IMR-90 (cell line): ENCODE measurements around the gene NUDCD3. TPM values are rescaled to one million over a fixed set of nuclear protein-coding genes. Genes with fewer than 3 reads are reported as not detected.

Source experiments
- ATAC-seq: fragments of 200-7000 bp; cut with Tn5 transposase; 2 replicates; pipeline ENCODE4 v1.9.1; 2020; ENCODE audit warnings: low read depth, mild to moderate bottlenecking, moderate library complexity
- BruUV-seq: library from RNA; stranded (reverse); fragments of 400-500 nt; replicated peaks from 2 replicates; lab custom pipeline; 2021; lab: Mats Ljungman, UMichigan
- CTCF ChIA-PET: fragments of 300-600 bp; formaldehyde crosslinking; extraction: SDS; loops from one replicate; lab custom pipeline; 2021; ENCODE audit warnings: antibody characterized with exemption; lab: Yijun Ruan, JAX
- POLR2A ChIA-PET: fragments of 300-600 bp; sonication (Branson Sonifier 250); formaldehyde crosslinking; loops from one replicate; lab custom pipeline; 2022; ENCODE audit warnings: antibody characterized with exemption; ENCODE audit not compliant: unreplicated experiment; lab: Charles Lee
- DNase-seq: peaks from one replicate; pipeline ENCODE4 v3.0.0; 2013
- H2AFZ ChIP-seq: replicated peaks from 2 replicates; pipeline ENCODE3; 2013; ENCODE audit warnings: low read length, mild to moderate bottlenecking; ENCODE audit not compliant: poor library complexity
- H2AK5ac ChIP-seq: 2 replicates; pipeline ENCODE4 v1.6.1; 2013; ENCODE audit warnings: low read depth, low read length, inconsistent platforms
- H2AK9ac ChIP-seq: replicated peaks from 2 replicates; pipeline ENCODE3; 2013; ENCODE audit warnings: mild to moderate bottlenecking, low read depth, low read length, moderate library complexity; ENCODE audit not compliant: poor library complexity
- H2BK120ac ChIP-seq: 2 replicates; pipeline ENCODE4 v1.6.1; 2013; ENCODE audit warnings: low read depth, low read length, inconsistent platforms
- H2BK15ac ChIP-seq: 3 replicates; pipeline ENCODE4 v1.6.1; 2013; ENCODE audit warnings: low read depth, low read length, inconsistent platforms
- H2BK20ac ChIP-seq: 2 replicates; pipeline ENCODE4 v1.6.1; 2013; ENCODE audit warnings: low read depth, mild to moderate bottlenecking, inconsistent platforms, low read length, moderate library complexity
- H2BK5ac ChIP-seq: 2 replicates; pipeline ENCODE4 v1.6.1; 2013; ENCODE audit warnings: mild to moderate bottlenecking, low read depth, low read length, inconsistent platforms; ENCODE audit not compliant: poor library complexity, severe bottlenecking
- H3K14ac ChIP-seq: replicated peaks from 2 replicates; pipeline ENCODE4 v1.6.1; 2013; ENCODE audit warnings: low read depth, low read length, inconsistent platforms
- H3K18ac ChIP-seq: 2 replicates; pipeline ENCODE4 v1.6.1; 2013; ENCODE audit warnings: low read depth, low read length, control low read depth
- H3K23ac ChIP-seq: 2 replicates; pipeline ENCODE4 v1.6.1; 2013; ENCODE audit warnings: low read depth, low read length, inconsistent platforms
- H3K27ac ChIP-seq: 2 replicates; pipeline ENCODE4 v1.5.1; 2013; ENCODE audit warnings: mild to moderate bottlenecking, control low read depth, low read length; ENCODE audit not compliant: insufficient read depth
- H3K27me3 ChIP-seq: 2 replicates; pipeline ENCODE4 v1.6.1; 2013; ENCODE audit warnings: low read length; ENCODE audit not compliant: control insufficient read depth, insufficient read depth
- H3K36me3 ChIP-seq: 2 replicates; pipeline ENCODE4 v1.6.1; 2013; ENCODE audit warnings: low read length, mixed read lengths; ENCODE audit not compliant: control insufficient read depth, insufficient read depth
- H3K4ac ChIP-seq: 2 replicates; pipeline ENCODE4 v1.6.1; 2013; ENCODE audit warnings: low read depth, low read length, inconsistent platforms
- H3K4me1 ChIP-seq: 2 replicates; pipeline ENCODE4 v1.6.1; 2013; ENCODE audit warnings: low read length, mixed read lengths; ENCODE audit not compliant: control insufficient read depth, insufficient read depth
- H3K4me2 ChIP-seq: 2 replicates; pipeline ENCODE4 v1.6.1; 2013; ENCODE audit warnings: low read depth, mild to moderate bottlenecking, control low read depth, low read length, moderate library complexity
- H3K4me3 ChIP-seq: 2 replicates; pipeline ENCODE4 v1.5.1; 2013; ENCODE audit warnings: low read depth, mild to moderate bottlenecking, control low read depth, low read length, moderate library complexity; ENCODE audit not compliant: insufficient read depth
- H3K56ac ChIP-seq: 2 replicates; pipeline ENCODE4 v1.6.1; 2013; ENCODE audit warnings: low read length, inconsistent platforms; ENCODE audit not compliant: insufficient read depth; ENCODE audit errors: extremely low read depth
- H3K79me1 ChIP-seq, 2 experiments: 2 replicates each; pipeline ENCODE4 v1.6.1; 2013; ENCODE audit warnings: low read length in 2 of 2, inconsistent platforms in 1 of 2, low read depth in 1 of 2
- H3K9ac ChIP-seq: 2 replicates; pipeline ENCODE4 v1.6.1; 2013; ENCODE audit warnings: low read depth, low read length, control low read depth
- H3K9me1 ChIP-seq: 2 replicates; pipeline ENCODE4 v1.6.1; 2013; ENCODE audit warnings: low read length, inconsistent platforms; ENCODE audit not compliant: insufficient read depth
- H3K9me3 ChIP-seq: 2 replicates; pipeline ENCODE4 v1.6.1; 2013; ENCODE audit warnings: low read length; ENCODE audit not compliant: control insufficient read depth, insufficient read depth
- H4K20me1 ChIP-seq: 2 replicates; pipeline ENCODE4 v1.6.1; 2013; ENCODE audit warnings: low read length, inconsistent platforms; ENCODE audit not compliant: insufficient read depth
- H4K5ac ChIP-seq: 2 replicates; pipeline ENCODE4 v1.6.1; 2013; ENCODE audit warnings: mild to moderate bottlenecking, low read depth, low read length, control low read depth
- H4K8ac ChIP-seq, 2 experiments: 2 replicates each; pipeline ENCODE4 v1.6.1; 2013; ENCODE audit warnings: low read depth in 2 of 2, low read length in 2 of 2, control low read depth in 1 of 2, inconsistent platforms in 1 of 2
- H4K91ac ChIP-seq: 2 replicates; pipeline ENCODE4 v1.6.1; 2013; ENCODE audit warnings: low read depth, low read length, inconsistent platforms; ENCODE audit not compliant: insufficient read depth
- BHLHE40 ChIP-seq: fragments of 150-350 bp; IDR thresholded peaks from 2 replicates; pipeline ENCODE4 v1.6.1; 2016; ENCODE audit warnings: mild to moderate bottlenecking, low read depth, low read length
- CEBPB ChIP-seq: IDR thresholded peaks from 2 replicates; pipeline ENCODE4 v1.6.1; 2012; ENCODE audit warnings: low read depth, low read length, improper control_type of control experiment
- CHD1 ChIP-seq: IDR thresholded peaks from 2 replicates; pipeline ENCODE4 v1.6.1; 2012; ENCODE audit warnings: low read depth, low read length, improper control_type of control experiment
- CTCF ChIP-seq: conservative IDR thresholded peaks from 2 replicates; pipeline ENCODE4 v1.5.1; 2012; ENCODE audit warnings: mild to moderate bottlenecking, low read depth, low read length, improper control_type of control experiment
- FOS ChIP-seq: fragments of 150-350 bp; IDR thresholded peaks from 2 replicates; pipeline ENCODE4 v1.6.1; 2016; ENCODE audit warnings: low read depth, low read length
- MAFK ChIP-seq: IDR thresholded peaks from 2 replicates; pipeline ENCODE4 v1.6.1; 2012; ENCODE audit warnings: low read depth, low read length, improper control_type of control experiment
- MXI1 ChIP-seq: IDR thresholded peaks from 2 replicates; pipeline ENCODE4 v1.6.1; 2012; ENCODE audit warnings: low read depth, mild to moderate bottlenecking, low read length, moderate library complexity, borderline replicate concordance
- NFE2L2 ChIP-seq: fragments of 150-350 bp; IDR thresholded peaks from 2 replicates; pipeline ENCODE4 v1.6.1; 2016; ENCODE audit warnings: low read depth, mild to moderate bottlenecking, low read length
- POLR2A ChIP-seq: IDR thresholded peaks from 2 replicates; pipeline ENCODE4 v1.6.1; 2012; ENCODE audit warnings: mild to moderate bottlenecking, low read depth, low read length
- RAD21 ChIP-seq: IDR thresholded peaks from 2 replicates; pipeline ENCODE4 v1.6.1; 2012; ENCODE audit warnings: low read length, improper control_type of control experiment
- SMC3 ChIP-seq: fragments of 150-350 bp; IDR thresholded peaks from 2 replicates; pipeline ENCODE4 v1.6.1; 2016; ENCODE audit warnings: low read depth, mild to moderate bottlenecking, antibody characterized with exemption, low read length, moderate library complexity
- WGBS, 2 experiments: methylation state at CpG; one replicate each; pipeline versions ENCODE4 v1.1.5 to v1.1.7; 2013; ENCODE audit warnings: missing lambda C conversion rate in 2 of 2; ENCODE audit not compliant: insufficient read length in 1 of 2; ENCODE audit errors: extremely low coverage in 2 of 2; 5-methylcytosine and 5-hydroxymethylcytosine counted together
- dilution Hi-C: fragments of 300-500 bp; cut with HindIII; formaldehyde crosslinking; loops from one replicate; pipeline ENCODE4 v1.14.3; 2018; ENCODE audit warnings: low sequenced_read_pairs; ENCODE audit not compliant: unreplicated experiment
- in situ Hi-C: fragments of 300-500 bp; cut with MboI; formaldehyde crosslinking; loops from 3 replicates; pipeline ENCODE4 v1.14.3; 2019; ENCODE audit warnings: low sequenced_read_pairs, inconsistent platforms, mixed read lengths
- intact Hi-C: fragments of 100-400 bp; cut with micrococcal nuclease; formaldehyde crosslinking; loops from 2 replicates; pipeline ENCODE4 v1.10.0; 2022
- polyA plus RNA-seq, 3 experiments: library from polyadenylated mRNA; depleted of rRNA; stranded (reverse); fragments of >200 nt; gene quantifications; 2 replicates each; pipeline ENCODE4 v1.2.3, GENCODE V29; 2012; ENCODE audit warnings: low replicate concordance in 1 of 3
- total RNA-seq: library from RNA; depleted of rRNA; stranded (reverse); fragments of >200 nt; gene quantifications from 2 replicates; pipeline ENCODE4 v1.2.3, GENCODE V29; 2012
- TF ChIP-seq, protein P1 (sequence below): fragments of 150-350 bp; IDR thresholded peaks from 2 replicates; pipeline ENCODE4 v1.6.1; 2017; ENCODE audit warnings: mild to moderate bottlenecking, antibody characterized with exemption, low read length, low read depth
- TF ChIP-seq, protein P2 (sequence below): fragments of 150-350 bp; IDR thresholded peaks from 2 replicates; pipeline ENCODE4 v1.6.1; 2016; ENCODE audit warnings: low read depth, mild to moderate bottlenecking, low read length, moderate library complexity, borderline replicate concordance

Gene NUDCD3
- total and polyA plus RNA-seq, 2 of the 4 experiments (the other 2 are of a cell fraction), result 49.5 to 76.0 TPM

GRCh38 chr7:44384586-44385433 is 105.6 kb downstream of the NUDCD3 start:
- H3K36me3 ChIP-seq, result peaks cover 40% of the 10 kb centered on the region
- no peak overlapping the region for H3K27ac ChIP-seq
- 0 out of 3 replicates have a peak overlapping the region, but pooled peaks have one; percentile 85 for H2BK15ac ChIP-seq
- H2BK5ac ChIP-seq, result peak overlapping the region; percentile 95
- H3K23ac ChIP-seq, result peak overlapping the region; percentile 49; the same call in 1 of the 2 replicates
- H2BK120ac ChIP-seq, result peak overlapping the region; percentile 42; the same call in 1 of the 2 replicates
- no peak overlapping the region for H3K9ac ChIP-seq
- peaks cover 9% of the 10 kb centered on the region; the same call in 1 of the 2 replicates for H4K20me1 ChIP-seq
- in situ Hi-C loops (no loop called here), dilution Hi-C loops (no loop called here), intact Hi-C loops (no loop called here)
- H3K9me1 ChIP-seq, result peaks cover 72% of the 10 kb centered on the region
- H2AK5ac ChIP-seq, result peak overlapping the region; percentile 85; the same call in 1 of the 2 replicates
- peaks cover 43% of the 10 kb centered on the region for H3K4me1 ChIP-seq
- 98% methylated on average over 14 of the region's 17 CpGs; no CpG with 5 or more reads in 1 of the 2 experiments for WGBS, 2 experiments
- peak overlapping the region; percentile 90; the same call in 1 of the 2 replicates for H3K14ac ChIP-seq
- peaks cover 0 to 80% of the 10 kb centered on the region in 2 experiments; a peak in 2 of 4 replicates for H3K79me1 ChIP-seq
- DNase-seq, result no peak
- CTCF ChIA-PET, result no interaction called here
- no peak overlapping the region for H2AK9ac ChIP-seq
- BruUV-seq, result no TSS peak
- peak overlapping the region in 1 of 2 experiments; percentile 91; a peak in 1 of 4 replicates for H4K8ac ChIP-seq
- no peaks in the 10 kb centered on the region for H3K9me3 ChIP-seq
- no peak overlapping the region for H3K18ac ChIP-seq
- no peak for ATAC-seq
- H2BK20ac ChIP-seq, result no peak overlapping the region
- no peak overlapping the region for H3K4me3 ChIP-seq
- no peak overlapping the region for H4K5ac ChIP-seq
- no peaks in the 10 kb centered on the region for H3K27me3 ChIP-seq
- no peak overlapping the region for H3K4me2 ChIP-seq
- peak overlapping the region; percentile 97 for H3K4ac ChIP-seq
- TF ChIP-seq CHD1, result no peak
- no peak for TF ChIP-seq SMC3
- no peak for TF ChIP-seq MXI1
- TF ChIP-seq, protein P1, sequence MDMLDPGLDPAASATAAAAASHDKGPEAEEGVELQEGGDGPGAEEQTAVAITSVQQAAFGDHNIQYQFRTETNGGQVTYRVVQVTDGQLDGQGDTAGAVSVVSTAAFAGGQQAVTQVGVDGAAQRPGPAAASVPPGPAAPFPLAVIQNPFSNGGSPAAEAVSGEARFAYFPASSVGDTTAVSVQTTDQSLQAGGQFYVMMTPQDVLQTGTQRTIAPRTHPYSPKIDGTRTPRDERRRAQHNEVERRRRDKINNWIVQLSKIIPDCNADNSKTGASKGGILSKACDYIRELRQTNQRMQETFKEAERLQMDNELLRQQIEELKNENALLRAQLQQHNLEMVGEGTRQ, result no peak
- TF ChIP-seq BHLHE40, result no peak
- no peak for TF ChIP-seq RAD21
- no peak for TF ChIP-seq CEBPB
- no peak for TF ChIP-seq NFE2L2
- no peak for TF ChIP-seq FOS
- no peak for TF ChIP-seq MAFK
- TF ChIP-seq POLR2A, result no peak
- TF ChIP-seq CTCF, result no peak
- TF ChIP-seq, protein P2, sequence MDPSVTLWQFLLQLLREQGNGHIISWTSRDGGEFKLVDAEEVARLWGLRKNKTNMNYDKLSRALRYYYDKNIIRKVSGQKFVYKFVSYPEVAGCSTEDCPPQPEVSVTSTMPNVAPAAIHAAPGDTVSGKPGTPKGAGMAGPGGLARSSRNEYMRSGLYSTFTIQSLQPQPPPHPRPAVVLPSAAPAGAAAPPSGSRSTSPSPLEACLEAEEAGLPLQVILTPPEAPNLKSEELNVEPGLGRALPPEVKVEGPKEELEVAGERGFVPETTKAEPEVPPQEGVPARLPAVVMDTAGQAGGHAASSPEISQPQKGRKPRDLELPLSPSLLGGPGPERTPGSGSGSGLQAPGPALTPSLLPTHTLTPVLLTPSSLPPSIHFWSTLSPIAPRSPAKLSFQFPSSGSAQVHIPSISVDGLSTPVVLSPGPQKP, result no peak
- peak overlapping the region; percentile 87; the same call in 1 of the 2 replicates for H4K91ac ChIP-seq
- POLR2A ChIA-PET, result no interaction called here
- H2AFZ ChIP-seq, result no peak overlapping the region
- no peak overlapping the region for H3K56ac ChIP-seq
